Measurements from ENCODE around the gene SPTB. TPM values are rescaled to one million over a fixed set of nuclear protein-coding genes. Genes with fewer than 3 reads are reported as not detected.

The SPTB gene
- total and polyA plus RNA-seq, 9 of the 15 experiments (the other 6 are each of a cell fraction or from before 2014, with no cell fraction given): 0.21 to 45.9 (median 11.7) TPM

GRCh38 chr14:64899958-64900357 lies 20.3 kb upstream of the SPTB start:
- WGBS (ENCODE audit: insufficient coverage, low coverage, missing lambda C conversion rate): 0% methylated on average over 1 of the region's 1 CpG
- in situ Hi-C loops (cut with MboI): no loop called here
- TF ChIP-seq HMBOX1 (IDR thresholded peaks at IDR 0.05): 0 out of 2 replicates have a peak, but pooled peaks have one; percentile 27
- no peak for TF ChIP-seq PBX2 (CRISPR knock-in tag; IDR thresholded peaks at IDR 0.05; ENCODE audit: low read depth)
- 0 out of 2 replicates have a peak, but pooled peaks have one; percentile 29 for TF ChIP-seq PBX2 (tag; conservative IDR thresholded peaks at IDR 0.05; ENCODE audit: low read depth)
- TF ChIP-seq SMARCE1 (IDR thresholded peaks at IDR 0.05): peak; percentile 51; the same call in 1 of the 2 replicates
- no peak for TF ChIP-seq ZNF668 (CRISPR knock-in tag; IDR thresholded peaks at IDR 0.05)
- peak in 1 of 2 experiments; percentile 48; a peak in 1 of 4 replicates for TF ChIP-seq RCOR1 (IDR thresholded peaks at IDR 0.05; ENCODE audit: borderline replicate concordance in 1 of 2, low read depth in 2 of 2, low read length in 2 of 2)
- TF ChIP-seq HDAC1 (IDR thresholded peaks at IDR 0.05): peak in 1 of 2 experiments; percentile 34; a peak in 1 of 4 replicates
- peak; percentile 58 for TF ChIP-seq DPF2 (IDR thresholded peaks at IDR 0.05)
- TF ChIP-seq MEF2A (IDR thresholded peaks at IDR 0.05; ENCODE audit: control insufficient read depth, low read depth, low read length): no peak
- TF ChIP-seq EP400 (IDR thresholded peaks at IDR 0.05): no peak
- TF ChIP-seq CTBP1 (IDR thresholded peaks at IDR 0.05; ENCODE audit: borderline replicate concordance): 0 out of 2 replicates have a peak, but pooled peaks have one; percentile 44
- peak; percentile 51; the same call in 1 of the 2 replicates for TF ChIP-seq JUND (IDR thresholded peaks at IDR 0.05; ENCODE audit: borderline replicate concordance, low read depth, low read length)
- TF ChIP-seq JUND (tag; IDR thresholded peaks at IDR 0.05; ENCODE audit: borderline replicate concordance, low read depth, low read length): no peak; the same call in 2 of the 3 replicates
- TF ChIP-seq MAFG (tag; conservative IDR thresholded peaks at IDR 0.05): 0 out of 2 replicates have a peak, but pooled peaks have one; percentile 10
- peak; percentile 38; the same call in 1 of the 2 replicates for TF ChIP-seq CBFA2T3 (IDR thresholded peaks at IDR 0.05)
- no peak for TF ChIP-seq RFX5 (IDR thresholded peaks at IDR 0.05; ENCODE audit: low read depth, low read length)
- TF ChIP-seq EHMT2 (IDR thresholded peaks at IDR 0.05): peak; percentile 69
- peak; percentile 40; the same call in 1 of the 2 replicates for TF ChIP-seq SMARCA4 (IDR thresholded peaks at IDR 0.05)
- TF ChIP-seq NFIC (IDR thresholded peaks at IDR 0.05): peak; percentile 85
- peak; percentile 53 for TF ChIP-seq ARID1B (IDR thresholded peaks at IDR 0.05)
- TF ChIP-seq FOSL1 (tag; conservative IDR thresholded peaks at IDR 0.05): peak; percentile 74

More at GRCh38 chr14:64899958-64900357, 20.3 kb upstream of the SPTB start:
- Histone ChIP-seq H3K9me3 (replicated peaks; ENCODE audit: control insufficient read depth, insufficient read depth, low read depth, low read length) (no peaks in the 10 kb centered on the region), H3K79me2 (ENCODE audit: control insufficient read depth, insufficient read depth, low read length) (no peaks in the 10 kb centered on the region), H3K4me2 (ENCODE audit: insufficient read depth, low read length) (no peak overlapping the region), H2AFZ (ENCODE audit: low read depth, low read length) (no peak overlapping the region), H3K4me3 (no peak overlapping the region), H3K27me3 (ENCODE audit: control insufficient read depth in 2 of 2, insufficient read depth in 2 of 2, low read length in 2 of 2) (peaks cover 4 to 5% of the 10 kb centered on the region in 2 experiments; a peak in 2 of 5 replicates), H3K27ac (ENCODE audit: extremely low read depth, low read depth, low read length) (no peak overlapping the region), H3K9ac (ENCODE audit: insufficient read depth in 1 of 2, low read depth in 2 of 2, low read length in 2 of 2) (no peak overlapping the region), H4K20me1 (replicated peaks; ENCODE audit: control insufficient read depth, insufficient read depth, low read length) (no peaks in the 10 kb centered on the region), H3K36me3 (ENCODE audit: control insufficient read depth, insufficient read depth, low read length) (no peaks in the 10 kb centered on the region), H3K9me1 (ENCODE audit: control insufficient read depth, insufficient read depth, low read length) (no peaks in the 10 kb centered on the region), H3K4me1 (replicated peaks in 1 of 2; ENCODE audit: control insufficient read depth in 2 of 2, insufficient read depth in 2 of 2, low read length in 2 of 2) (no peaks in the 10 kb centered on the region)
- ATAC-seq: no peak
- DNase-seq (ENCODE audit: extremely low read depth in 1 of 4, low spot score in 3 of 4): peak in 2 of 4 experiments; percentile 14 to 35
- no TSS peak for BruUV-seq (replicated peaks)
- CTCF ChIA-PET (ENCODE audit: low intra/inter-chr PET ratio): no interaction called here
- FAIRE-seq: peak; percentile 42
- POLR2A ChIA-PET: interaction anchor here (1.4 to 1.6 kb wide), 2 partner anchors 8 to 11 kb away, joined by 6 to 7 read pairs; no protein-coding TSS in a partner anchor
- intact Hi-C loops (cut with micrococcal nuclease): loop anchor here (5.0 kb wide), 1 partner anchor 82 kb away; no protein-coding TSS in a partner anchor

Data from K562 (cell line).